KOPT-K1 (cell line): ENCODE results near the gene TLR5.

Experiments
- H3K27ac ChIP-seq: fragments of 200-600 bp; sonication (generic); 2 replicates; pipeline ENCODE4 v1.5.1; 2016; ENCODE audit warnings: antibody characterized with exemption, mild to moderate bottlenecking, low read depth, low read length; ENCODE audit not compliant: poor library complexity, severe bottlenecking
- H3K36me3 ChIP-seq: fragments of 200-600 bp; sonication (generic); 2 replicates; pipeline ENCODE4 v1.5.1; 2017; ENCODE audit warnings: antibody characterized with exemption, mild to moderate bottlenecking, low read length, moderate library complexity; ENCODE audit not compliant: insufficient read depth
- H3K9me3 ChIP-seq: fragments of 200-600 bp; sonication (generic); 2 replicates; pipeline ENCODE4 v1.5.1; 2017; ENCODE audit warnings: antibody characterized with exemption, low read length, mild to moderate bottlenecking; ENCODE audit not compliant: insufficient read depth, poor library complexity, severe bottlenecking

Gene TLR5

GRCh38 chr1:223137455-223138085, 5.5 kb downstream of the TLR5 start:
- no peaks in the 10 kb centered on the region for H3K36me3 ChIP-seq
- H3K27ac ChIP-seq: no peak overlapping the region
- peaks cover 9% of the 10 kb centered on the region for H3K9me3 ChIP-seq

GRCh38 chr1:223136086-223136485, 7.0 kb downstream of the TLR5 start:
- no peak overlapping the region for H3K27ac ChIP-seq
- no peaks in the 10 kb centered on the region for H3K36me3 ChIP-seq
- H3K9me3 ChIP-seq: peaks cover 9% of the 10 kb centered on the region

- no peaks in the 10 kb centered on the region for H3K36me3 ChIP-seq
- no peak overlapping the region for H3K27ac ChIP-seq
- peaks cover 9% of the 10 kb centered on the region for H3K9me3 ChIP-seq
Measured at GRCh38 chr1:223135176-223135942, 7.7 kb downstream of the TLR5 start.

- H3K9me3 ChIP-seq: peaks cover 4% of the 10 kb centered on the region
- H3K36me3 ChIP-seq: no peaks in the 10 kb centered on the region
- no peak overlapping the region for H3K27ac ChIP-seq
Measured at GRCh38 chr1:223133824-223134435, 9.1 kb downstream of the TLR5 start.

- H3K27ac ChIP-seq: no peak overlapping the region
- H3K9me3 ChIP-seq: no peaks in the 10 kb centered on the region
- H3K36me3 ChIP-seq: no peaks in the 10 kb centered on the region
Measured at GRCh38 chr1:223133306-223133823, 9.7 kb downstream of the TLR5 start.

- H3K9me3 ChIP-seq: no peaks in the 10 kb centered on the region
- H3K27ac ChIP-seq: no peak overlapping the region
- H3K36me3 ChIP-seq: no peaks in the 10 kb centered on the region
Measured at GRCh38 chr1:223129229-223129901, 13.7 kb downstream of the TLR5 start.

- no peaks in the 10 kb centered on the region for H3K36me3 ChIP-seq
- no peak overlapping the region for H3K27ac ChIP-seq
- H3K9me3 ChIP-seq: no peaks in the 10 kb centered on the region
Measured at GRCh38 chr1:223126741-223127140, 16.3 kb downstream of the TLR5 start.

GRCh38 chr1:223125766-223126165, 17.3 kb downstream of the TLR5 start:
- no peak overlapping the region for H3K27ac ChIP-seq
- no peaks in the 10 kb centered on the region for H3K36me3 ChIP-seq
- no peaks in the 10 kb centered on the region for H3K9me3 ChIP-seq

- Histone ChIP-seq H3K36me3 (no peaks in the 10 kb centered on the region), H3K9me3 (no peaks in the 10 kb centered on the region), H3K27ac (no peak overlapping the region)
Measured at GRCh38 chr1:223123011-223123610, 19.9 kb downstream of the TLR5 start.

- Histone ChIP-seq H3K36me3 (no peaks in the 10 kb centered on the region), H3K9me3 (no peaks in the 10 kb centered on the region), H3K27ac (no peak overlapping the region)
Measured at GRCh38 chr1:223118418-223118817, 24.6 kb downstream of the TLR5 start.

- no peaks in the 10 kb centered on the region for H3K9me3 ChIP-seq
- no peaks in the 10 kb centered on the region for H3K36me3 ChIP-seq
- no peak overlapping the region for H3K27ac ChIP-seq
Measured at GRCh38 chr1:223116950-223117349, 26.1 kb downstream of the TLR5 start.

- no peak overlapping the region for H3K27ac ChIP-seq
- H3K9me3 ChIP-seq: no peaks in the 10 kb centered on the region
- no peaks in the 10 kb centered on the region for H3K36me3 ChIP-seq
Measured at GRCh38 chr1:223114871-223115270, 28.2 kb downstream of the TLR5 start.

GRCh38 chr1:223110952-223111351, 32.1 kb downstream of the TLR5 start:
- no peak overlapping the region for H3K27ac ChIP-seq
- H3K36me3 ChIP-seq: no peaks in the 10 kb centered on the region
- H3K9me3 ChIP-seq: no peaks in the 10 kb centered on the region

GRCh38 chr1:223109581-223110026, 33.4 kb downstream of the TLR5 start:
- H3K27ac ChIP-seq: no peak overlapping the region
- no peaks in the 10 kb centered on the region for H3K36me3 ChIP-seq
- H3K9me3 ChIP-seq: no peaks in the 10 kb centered on the region

- H3K36me3 ChIP-seq: no peaks in the 10 kb centered on the region
Measured at GRCh38 chr1:223106856-223107255, 36.2 kb downstream of the TLR5 start.

More at GRCh38 chr1:223106856-223107255, 36.2 kb downstream of the TLR5 start:
- Histone ChIP-seq H3K27ac (no peak overlapping the region), H3K9me3 (no peaks in the 10 kb centered on the region)
